GM21576 (cell line): ENCODE measurements around the gene ANKK1.

ENCODE experiments used
- ATAC-seq: cut with Tn5 transposase; IDR thresholded peaks from one replicate; pipeline ENCODE4 v1.9.1; 2021; ENCODE audit warnings: mild to moderate bottlenecking, moderate library complexity; ENCODE audit not compliant: unreplicated experiment

ANKK1 gene, protein sequence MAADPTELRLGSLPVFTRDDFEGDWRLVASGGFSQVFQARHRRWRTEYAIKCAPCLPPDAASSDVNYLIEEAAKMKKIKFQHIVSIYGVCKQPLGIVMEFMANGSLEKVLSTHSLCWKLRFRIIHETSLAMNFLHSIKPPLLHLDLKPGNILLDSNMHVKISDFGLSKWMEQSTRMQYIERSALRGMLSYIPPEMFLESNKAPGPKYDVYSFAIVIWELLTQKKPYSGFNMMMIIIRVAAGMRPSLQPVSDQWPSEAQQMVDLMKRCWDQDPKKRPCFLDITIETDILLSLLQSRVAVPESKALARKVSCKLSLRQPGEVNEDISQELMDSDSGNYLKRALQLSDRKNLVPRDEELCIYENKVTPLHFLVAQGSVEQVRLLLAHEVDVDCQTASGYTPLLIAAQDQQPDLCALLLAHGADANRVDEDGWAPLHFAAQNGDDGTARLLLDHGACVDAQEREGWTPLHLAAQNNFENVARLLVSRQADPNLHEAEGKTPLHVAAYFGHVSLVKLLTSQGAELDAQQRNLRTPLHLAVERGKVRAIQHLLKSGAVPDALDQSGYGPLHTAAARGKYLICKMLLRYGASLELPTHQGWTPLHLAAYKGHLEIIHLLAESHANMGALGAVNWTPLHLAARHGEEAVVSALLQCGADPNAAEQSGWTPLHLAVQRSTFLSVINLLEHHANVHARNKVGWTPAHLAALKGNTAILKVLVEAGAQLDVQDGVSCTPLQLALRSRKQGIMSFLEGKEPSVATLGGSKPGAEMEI

DNA sequence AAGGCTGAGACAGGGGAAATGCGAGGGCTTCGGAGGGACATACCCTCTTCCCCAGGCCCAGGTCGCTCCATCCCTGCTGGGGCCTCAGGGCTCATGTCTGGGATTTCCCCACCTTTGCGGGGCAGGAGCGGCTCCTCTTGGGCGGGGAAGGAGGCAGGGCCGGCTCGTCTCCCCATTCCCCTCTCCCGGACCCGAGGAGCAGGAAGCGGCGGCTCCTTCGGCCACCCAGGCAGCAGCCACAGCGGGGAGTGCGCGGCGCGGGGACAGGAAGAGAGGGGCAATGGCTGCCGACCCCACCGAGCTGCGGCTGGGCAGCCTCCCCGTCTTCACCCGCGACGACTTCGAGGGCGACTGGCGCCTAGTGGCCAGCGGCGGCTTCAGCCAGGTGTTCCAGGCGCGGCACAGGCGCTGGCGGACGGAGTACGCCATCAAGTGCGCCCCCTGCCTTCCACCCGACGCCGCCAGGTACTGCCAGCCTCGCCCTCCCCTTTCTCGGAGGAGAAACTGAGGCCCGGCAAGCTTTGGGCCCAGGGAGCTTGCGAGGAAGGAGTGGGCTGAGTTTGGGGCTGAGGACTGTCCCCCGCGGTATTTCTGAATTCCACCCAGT is at the start of gene ANKK1:
TSS of gene ANKK1 (plus strand) at position 175 of the 607 bp plus-strand sequence. CDS start at position 281, 106 bp downstream.
- ATAC-seq, result no peak

DNA sequence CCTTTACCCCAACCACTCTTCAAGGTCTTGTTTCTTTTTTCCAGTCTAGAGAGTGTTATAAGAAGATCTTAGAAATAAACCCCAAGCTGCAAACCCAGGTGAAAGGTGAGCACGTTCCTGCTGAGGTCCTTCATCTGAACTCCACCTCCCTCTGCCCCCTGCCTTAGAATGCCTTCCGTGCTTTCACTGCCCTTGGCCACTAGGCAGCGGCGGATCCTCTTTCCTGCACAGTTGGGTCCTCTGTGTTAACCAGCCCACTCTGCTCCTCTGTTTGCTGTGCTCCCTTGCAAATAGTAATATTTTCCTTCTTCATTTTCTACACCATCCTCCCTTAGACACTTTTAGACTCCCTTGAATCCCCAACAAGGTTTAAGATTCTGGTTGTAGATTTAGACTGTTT is 48.8 kb upstream of the ANKK1 start:
- no peak for ATAC-seq

DNA sequence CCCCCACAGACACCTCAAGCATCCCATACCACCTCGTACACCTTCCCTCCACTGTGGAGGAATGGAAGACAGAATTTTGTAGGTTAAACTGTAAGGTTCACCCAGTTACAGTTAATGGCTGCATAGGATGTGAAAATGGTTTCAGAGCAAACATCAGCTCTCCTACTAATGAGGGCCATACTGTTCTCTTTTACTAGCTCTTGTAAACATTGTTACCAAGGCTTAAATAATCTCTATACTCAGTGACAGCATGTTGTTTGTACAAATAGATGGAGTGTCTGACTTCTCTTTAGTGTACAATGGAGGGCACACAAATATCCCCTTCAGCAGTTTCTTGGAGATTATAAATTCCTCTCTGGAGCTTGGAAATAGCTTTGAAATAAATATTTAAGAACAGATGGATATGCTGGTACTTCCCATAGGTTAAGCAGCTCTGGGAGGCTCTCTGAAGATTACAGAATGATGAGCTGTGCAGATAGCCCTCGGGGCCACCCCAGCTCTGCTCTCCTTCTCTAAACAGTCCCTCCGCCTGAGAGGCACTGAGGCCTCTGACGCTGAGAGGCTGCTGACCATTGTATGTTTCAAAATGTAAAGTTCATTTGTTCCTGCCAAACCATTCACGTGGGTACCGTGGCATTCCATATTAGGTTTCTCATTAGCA is 47.5 kb upstream of the ANKK1 start:
- no peak for ATAC-seq

DNA sequence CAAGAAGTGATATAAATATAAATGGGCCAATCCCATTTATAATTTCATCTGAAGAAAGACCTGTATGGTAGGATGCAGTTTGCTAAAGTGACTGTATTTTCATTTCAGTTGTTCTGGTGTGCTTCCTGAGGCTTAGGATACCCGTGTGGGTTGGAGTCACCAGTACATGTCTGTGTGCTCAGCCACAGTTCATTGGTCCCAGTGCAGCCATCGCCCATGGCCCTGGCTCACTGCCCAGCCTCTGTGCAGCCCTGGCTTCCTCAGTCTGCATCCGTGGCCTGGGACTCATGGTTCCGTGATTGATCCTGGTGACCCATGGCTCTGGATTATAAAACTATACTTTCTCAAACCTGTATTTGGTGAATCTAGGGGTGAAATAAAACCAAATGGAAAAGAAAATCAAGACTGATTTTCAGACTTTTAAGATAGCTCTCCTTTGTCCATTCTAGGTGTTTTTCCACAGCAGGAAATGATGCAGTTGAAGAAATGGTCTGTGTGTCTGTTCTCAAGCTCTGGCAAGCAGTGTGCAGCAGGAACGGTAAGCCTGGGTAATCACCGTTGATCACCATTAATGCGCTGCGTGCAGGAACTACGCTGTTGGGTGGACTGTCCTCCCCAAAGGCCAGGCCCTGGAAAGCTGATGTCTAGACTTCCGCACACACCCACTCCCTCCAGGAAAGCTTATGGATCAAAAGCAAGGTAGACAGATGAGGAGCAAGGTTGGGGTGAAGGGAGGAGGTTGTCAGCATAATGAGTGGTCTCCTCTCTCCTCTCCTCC is 46.0 kb upstream of the ANKK1 start:
- ATAC-seq, result no peak

DNA sequence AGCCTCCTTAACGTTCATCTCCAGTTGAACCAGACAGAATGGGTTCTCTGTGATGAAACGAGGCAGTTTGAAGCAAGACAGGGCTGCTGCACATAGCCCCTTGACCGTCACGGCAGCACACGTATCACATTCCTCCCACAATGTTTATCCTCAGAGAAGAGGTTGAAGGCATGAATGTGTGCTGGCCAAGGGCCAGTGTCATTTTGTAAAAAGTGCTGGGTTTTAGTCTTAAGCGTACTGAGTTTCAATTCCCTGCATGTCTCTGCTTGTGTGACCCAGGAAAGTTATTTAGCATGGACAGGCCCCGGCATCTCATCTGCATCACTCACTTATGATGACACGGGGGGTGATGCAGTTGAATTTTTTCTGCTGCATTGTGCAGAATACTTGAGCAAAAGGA is 41.6 kb upstream of the ANKK1 start:
- no peak for ATAC-seq

DNA sequence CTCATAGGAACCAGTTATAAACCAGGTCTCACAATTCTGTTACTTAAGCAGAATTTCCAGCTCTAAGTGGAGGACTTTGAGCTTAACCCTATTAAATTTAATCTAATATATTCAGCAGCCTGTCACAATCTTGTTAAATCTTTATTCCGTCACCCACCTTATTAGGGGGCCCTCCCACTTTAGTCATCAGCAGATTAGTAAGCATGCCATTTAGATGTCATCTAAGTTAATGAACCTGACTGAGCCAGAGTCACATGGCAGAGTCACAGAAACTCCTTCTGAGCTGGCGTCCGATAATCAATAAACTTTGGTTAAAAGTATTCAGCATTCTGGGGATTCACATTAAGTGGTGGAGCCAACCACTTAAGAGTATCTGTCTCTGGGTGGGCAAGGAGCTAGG is 38.1 kb upstream of the ANKK1 start:
- ATAC-seq, result no peak

DNA sequence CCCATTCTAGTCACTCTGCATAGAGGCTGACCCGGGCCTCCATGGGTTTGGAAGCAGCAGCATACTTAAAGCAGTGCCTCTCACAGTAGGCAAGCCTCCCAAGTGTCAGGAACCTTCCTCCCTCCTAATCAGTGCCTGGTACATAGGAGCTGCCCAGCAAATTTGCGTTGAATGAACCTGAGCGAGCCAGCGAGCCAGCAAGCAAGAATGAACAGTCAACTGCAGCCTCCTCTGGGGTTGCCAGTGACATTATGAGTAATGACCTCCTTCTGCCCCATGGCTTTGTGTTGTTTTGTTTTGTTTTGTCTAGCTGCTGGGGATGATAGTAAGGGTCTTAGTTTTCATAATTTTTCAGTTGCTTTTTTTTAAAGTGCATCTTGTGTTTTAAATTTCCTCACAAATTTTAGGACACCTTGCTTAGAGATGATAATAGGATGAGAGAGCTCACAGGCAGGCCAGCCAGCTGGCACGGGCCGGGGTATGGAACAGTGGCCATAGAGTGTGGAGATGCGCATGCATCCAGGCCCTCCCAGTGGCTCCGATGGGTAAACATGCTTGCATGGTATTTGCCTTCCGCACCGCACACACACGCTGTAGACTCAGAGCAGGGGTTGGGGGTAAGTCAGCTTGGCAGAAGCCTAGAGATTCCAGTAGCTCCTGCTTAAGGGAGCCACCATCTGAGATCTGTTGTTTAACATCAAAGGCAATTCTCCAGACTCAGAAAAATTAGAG is 37.1 kb upstream of the ANKK1 start:
- no peak for ATAC-seq

DNA sequence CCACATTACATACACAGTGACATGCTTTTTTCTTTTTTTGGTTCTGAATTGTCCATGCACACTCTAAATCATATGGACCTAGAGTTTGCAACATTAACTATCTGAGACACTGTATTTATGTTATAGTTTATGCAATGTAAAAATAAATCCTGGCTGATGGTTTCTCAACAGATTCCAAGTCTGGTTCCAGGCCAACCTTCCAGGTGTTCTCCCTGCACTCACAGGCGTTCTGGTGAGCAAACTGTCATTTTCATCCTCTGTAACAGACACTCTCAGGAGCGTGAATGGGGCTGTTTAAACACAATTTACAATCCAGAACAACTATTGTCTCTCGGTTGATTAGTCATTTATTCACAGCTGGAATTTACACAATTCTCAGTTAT is 36.5 kb upstream of the ANKK1 start:
- ATAC-seq, result no peak

DNA sequence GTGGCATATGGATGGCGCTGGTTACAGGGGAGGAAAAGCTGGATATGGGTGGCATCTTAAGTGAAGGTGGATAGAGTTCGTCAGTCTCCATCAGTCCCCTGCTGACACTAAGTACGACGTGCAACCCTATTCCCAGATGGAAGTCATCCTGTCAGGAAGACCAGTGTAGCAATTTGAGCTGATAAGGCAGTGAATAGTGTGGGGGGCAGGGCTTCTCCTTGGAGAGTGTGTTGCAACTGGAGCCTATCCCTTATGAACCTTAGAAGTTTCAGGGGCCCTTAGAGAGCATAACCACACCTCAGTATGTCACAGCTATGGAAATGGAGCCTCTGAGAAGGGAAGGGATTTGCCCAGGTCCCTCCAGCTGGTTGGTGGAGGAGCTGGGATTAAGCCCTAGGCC is 36.1 kb upstream of the ANKK1 start:
- no peak for ATAC-seq

DNA sequence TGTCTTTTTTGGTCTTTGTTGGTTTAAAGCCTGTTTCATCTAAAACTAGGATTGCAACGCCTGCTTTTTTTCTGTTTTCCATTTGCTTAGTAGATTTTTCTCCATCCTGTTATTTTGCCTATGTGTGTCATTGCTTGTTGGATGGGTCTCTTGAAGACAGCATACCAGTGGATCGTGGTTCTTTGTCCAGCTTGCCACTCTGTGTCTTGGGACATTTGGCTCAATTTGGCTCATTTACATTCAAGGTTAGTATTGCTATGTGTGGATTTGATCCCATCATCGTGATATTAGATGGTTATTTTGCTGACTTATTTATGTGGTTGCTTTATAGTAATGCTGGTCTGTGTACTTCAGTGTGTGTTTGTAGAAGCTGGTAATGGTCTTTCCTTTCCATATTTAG is 31.4 kb upstream of the ANKK1 start:
- no peak for ATAC-seq

DNA sequence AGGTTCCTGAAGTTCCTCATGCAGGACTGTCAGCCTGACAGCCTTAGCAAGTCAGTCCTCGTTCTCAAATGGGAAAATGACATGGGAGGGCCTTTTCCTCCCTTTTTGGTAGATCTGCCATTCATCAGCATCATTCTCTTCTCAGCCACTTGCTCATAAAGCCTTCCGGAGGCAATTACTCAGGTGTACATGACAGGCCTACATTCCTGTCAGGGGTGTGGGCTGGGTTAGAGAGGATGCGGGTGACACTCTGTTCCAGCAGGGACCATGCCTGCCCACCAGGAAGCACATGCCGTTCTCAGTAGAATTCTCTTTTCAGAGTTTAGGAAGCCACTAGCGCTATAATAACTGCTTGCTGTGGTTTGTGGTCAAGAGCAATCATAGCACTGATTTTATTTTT is 24.2 kb upstream of the ANKK1 start:
- no peak for ATAC-seq

DNA sequence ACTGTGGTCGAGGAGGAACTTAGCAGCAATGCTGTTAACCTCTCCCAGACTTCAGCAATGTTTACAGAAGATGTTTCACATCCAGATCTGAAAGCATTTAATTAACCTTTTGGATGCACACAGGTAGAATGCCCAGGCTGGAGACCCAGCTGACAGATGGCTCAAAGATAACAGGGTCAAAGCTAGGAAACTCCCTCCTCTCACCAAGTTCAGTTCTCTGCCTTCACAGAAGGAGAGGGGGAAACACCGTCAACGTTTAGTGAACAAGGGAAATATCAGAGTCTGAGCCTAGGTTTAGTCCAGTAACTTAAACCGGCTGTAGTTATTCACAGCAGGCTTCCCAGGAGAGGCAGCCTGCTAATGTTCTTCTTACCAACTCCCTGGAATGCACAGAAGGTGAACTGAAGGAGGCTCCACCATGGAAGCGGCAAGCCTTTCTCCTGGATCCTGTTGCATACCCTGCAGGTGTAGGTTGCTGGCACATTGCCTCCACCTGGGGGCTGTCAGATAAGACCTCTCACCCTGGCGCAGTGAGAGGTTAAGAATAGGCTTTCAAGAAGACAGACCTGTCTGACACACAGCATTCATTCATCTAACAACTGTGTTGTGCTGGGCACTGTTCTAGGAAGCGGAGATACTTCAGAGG is 23.5 kb upstream of the ANKK1 start:
- ATAC-seq, result no peak

DNA sequence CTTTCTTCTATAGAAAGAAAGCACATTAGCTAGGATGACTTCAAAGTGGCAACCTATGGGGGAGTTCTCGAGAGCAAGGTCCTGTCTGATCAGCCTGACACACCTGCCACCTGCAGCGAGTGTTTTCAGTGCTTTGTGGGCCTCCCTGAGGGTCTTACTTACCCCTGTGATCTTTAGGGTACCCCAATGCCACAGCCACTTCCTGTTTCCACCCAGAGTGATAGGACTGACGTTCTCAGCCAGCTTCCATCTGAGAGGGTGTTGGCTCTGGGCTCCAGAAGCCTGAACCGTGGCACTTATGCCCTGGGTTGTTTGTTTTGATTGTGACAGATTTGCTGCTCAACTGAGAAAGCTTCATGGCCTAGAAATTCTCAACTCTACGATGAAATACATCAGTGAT is 21.7 kb upstream of the ANKK1 start:
- ATAC-seq, result no peak

DNA sequence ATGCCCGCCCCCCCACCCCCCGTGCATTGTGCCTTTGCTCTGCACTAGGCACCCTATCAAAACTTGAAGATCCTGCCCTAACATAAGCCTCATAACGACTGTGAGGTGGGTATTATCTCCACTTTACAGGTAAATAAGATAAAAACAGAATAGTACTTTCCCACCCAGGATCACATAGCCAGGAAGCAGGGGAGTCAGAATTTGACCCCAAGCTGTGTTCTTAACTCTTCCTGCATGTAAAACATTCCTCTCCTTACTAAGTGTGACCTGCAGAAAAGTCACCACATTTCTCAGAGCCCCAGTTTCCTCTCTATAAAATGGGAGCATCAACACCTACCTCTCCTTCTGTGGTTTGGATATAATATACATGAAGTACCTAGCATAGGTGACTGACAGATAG is 18.2 kb upstream of the ANKK1 start:
- no peak for ATAC-seq

DNA sequence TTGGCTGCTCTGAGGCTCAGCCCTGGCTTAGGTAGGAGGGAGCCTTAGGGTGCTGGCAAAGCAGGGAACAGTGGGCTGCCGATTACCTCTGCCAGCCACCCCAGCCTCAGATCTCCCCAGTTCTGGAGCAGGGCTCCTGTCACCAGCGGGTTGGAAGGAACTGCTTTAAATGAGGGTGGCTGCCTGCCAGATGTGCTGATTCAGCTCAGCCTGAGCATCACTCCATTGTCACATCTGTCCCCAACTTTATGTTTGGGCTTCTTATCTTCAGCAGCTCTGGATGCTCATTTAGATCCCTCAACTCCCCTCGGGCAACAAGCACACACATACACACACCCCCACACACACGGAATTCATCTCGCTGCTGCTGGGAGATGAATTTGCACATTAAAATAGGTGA is 16.9 kb upstream of the ANKK1 start:
- no peak for ATAC-seq

DNA sequence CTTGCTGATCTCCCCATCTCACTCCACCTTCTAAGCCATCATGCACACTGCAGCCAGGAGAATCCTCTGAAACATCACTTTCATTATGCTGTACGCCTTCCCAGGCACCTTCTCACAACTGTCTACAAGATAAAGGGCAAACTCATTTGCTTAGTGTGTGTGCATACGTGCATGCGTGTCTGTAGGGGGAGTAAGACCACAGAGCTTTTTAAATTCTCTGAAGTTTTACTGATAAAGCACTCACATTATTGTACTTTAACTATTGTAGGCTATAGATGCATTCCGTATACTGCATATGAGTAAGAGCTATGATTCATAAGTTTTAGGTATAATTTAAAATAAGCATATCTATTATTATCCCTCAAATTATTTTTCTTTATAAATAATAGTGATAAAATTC is 15.3 kb upstream of the ANKK1 start:
- ATAC-seq, result no peak

DNA sequence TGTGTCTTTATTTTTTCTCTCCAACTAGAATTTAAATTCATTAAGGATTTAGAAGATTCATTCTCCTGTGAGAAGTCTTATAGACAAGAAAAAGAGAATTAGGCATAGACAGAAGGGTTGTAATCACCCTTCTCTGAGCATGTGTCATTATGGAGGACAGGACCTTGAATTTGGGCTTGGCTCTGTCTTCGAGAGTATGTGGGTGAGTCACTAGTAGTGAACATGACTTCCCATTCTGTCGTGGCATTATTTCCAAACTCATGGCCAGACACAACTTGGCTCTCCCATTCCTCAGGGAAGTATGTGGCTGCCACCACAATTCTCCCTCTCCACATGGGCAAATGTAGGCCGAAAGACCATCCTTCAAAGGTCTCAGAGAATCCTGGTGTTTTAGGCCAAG is 14.3 kb upstream of the ANKK1 start:
- ATAC-seq, result no peak

DNA sequence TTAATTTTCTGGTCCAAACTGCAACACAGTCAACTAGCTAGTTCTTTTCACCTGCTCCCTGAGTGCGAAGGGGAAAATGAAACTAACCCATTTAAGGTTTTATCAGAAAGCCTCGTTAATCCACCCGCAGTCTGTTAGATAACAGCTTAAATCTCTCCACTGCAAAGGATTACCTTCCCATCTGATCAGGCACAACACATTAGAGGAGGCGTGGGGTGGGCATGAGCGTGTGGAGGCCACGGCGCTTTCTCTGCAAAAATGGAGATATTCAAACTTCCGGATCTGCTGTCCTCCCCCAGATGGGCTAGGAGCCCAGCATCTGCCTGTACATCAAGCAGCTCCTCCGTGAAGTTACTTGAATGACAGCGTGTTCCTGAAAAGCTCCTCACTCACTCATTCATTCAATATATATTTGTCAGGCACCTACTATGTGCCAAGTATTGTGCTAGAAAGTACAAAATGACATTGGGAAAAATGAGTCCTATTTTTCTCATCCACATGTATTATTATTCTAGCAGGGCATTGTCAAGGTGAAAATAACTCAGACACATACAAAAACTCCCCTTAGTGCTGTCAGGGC is 13.5 kb upstream of the ANKK1 start:
- ATAC-seq, result no peak

DNA sequence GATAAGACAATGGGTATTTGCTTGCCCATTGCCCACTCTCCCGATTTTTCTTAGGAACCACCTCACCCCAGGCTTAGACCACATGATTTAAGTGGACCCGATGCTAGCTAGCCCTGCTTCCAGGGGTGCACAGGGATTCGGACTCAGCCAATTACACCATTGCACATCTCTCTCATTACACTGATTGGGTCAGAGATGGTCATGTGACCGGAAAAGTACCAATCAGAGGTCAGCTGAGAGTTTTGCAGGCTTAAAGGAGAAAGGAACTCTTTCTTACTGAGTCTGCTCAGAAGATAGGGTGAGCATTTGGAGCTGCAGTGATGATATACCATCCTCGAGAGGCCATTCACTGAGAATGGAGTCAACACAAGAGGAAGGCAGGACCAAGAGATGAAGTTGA is 12.2 kb upstream of the ANKK1 start:
- ATAC-seq, result no peak
